Measurements from ENCODE around the gene IFIT1B.
"Not testable (repeated sequence)": the region's sequence is repeated elsewhere in the genome, so short reads cannot be mapped to it uniquely, and the experiment has no call there.

The IFIT1B gene

GRCh38 chr10:89399956-89400355 is 22.1 kb downstream of the IFIT1B start:
- peaks cover 62% of the 10 kb centered on the region for H3K36me3 Mint-ChIP-seq (ENCODE audit: low read depth)
- no peak overlapping the region for H3K4me3 Mint-ChIP-seq
- H3K9me3 Mint-ChIP-seq, result peaks cover 35% of the 10 kb centered on the region
- no peaks in the 10 kb centered on the region for H3K4me1 Mint-ChIP-seq
- no peak for DNase-seq
- peak overlapping the region; percentile 16 for H3K27ac Mint-ChIP-seq
- no peaks in the 10 kb centered on the region for H3K27me3 Mint-ChIP-seq (ENCODE audit: low read depth, poor library complexity)
- TF ChIP-seq, protein P1, sequence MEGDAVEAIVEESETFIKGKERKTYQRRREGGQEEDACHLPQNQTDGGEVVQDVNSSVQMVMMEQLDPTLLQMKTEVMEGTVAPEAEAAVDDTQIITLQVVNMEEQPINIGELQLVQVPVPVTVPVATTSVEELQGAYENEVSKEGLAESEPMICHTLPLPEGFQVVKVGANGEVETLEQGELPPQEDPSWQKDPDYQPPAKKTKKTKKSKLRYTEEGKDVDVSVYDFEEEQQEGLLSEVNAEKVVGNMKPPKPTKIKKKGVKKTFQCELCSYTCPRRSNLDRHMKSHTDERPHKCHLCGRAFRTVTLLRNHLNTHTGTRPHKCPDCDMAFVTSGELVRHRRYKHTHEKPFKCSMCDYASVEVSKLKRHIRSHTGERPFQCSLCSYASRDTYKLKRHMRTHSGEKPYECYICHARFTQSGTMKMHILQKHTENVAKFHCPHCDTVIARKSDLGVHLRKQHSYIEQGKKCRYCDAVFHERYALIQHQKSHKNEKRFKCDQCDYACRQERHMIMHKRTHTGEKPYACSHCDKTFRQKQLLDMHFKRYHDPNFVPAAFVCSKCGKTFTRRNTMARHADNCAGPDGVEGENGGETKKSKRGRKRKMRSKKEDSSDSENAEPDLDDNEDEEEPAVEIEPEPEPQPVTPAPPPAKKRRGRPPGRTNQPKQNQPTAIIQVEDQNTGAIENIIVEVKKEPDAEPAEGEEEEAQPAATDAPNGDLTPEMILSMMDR (IDR thresholded peaks at IDR 0.05), result no peak

DNA sequence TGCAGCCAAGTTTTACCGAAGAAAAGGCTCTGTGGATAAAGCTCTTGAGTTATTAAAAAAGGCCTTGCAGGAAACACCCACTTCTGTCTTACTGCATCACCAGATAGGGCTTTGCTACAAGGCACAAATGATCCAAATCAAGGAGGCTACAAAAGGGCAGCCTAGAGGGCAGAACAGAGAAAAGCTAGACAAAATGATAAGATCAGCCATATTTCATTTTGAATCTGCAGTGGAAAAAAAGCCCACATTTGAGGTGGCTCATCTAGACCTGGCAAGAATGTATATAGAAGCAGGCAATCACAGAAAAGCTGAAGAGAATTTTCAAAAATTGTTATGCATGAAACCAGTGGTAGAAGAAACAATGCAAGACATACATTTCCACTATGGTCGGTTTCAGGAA is 25.2 kb downstream of the IFIT1B start:
- H3K9me3 Mint-ChIP-seq, result peaks cover 25% of the 10 kb centered on the region
- TF ChIP-seq, protein P1 (IDR thresholded peaks at IDR 0.05), result no peak
- no peaks in the 10 kb centered on the region for H3K4me1 Mint-ChIP-seq
- H3K4me3 Mint-ChIP-seq, result no peak overlapping the region
- no peak for DNase-seq
- no peaks in the 10 kb centered on the region for H3K27me3 Mint-ChIP-seq (ENCODE audit: low read depth, poor library complexity)
- no peak overlapping the region for H3K27ac Mint-ChIP-seq
- peaks cover 84% of the 10 kb centered on the region for H3K36me3 Mint-ChIP-seq (ENCODE audit: low read depth)

DNA sequence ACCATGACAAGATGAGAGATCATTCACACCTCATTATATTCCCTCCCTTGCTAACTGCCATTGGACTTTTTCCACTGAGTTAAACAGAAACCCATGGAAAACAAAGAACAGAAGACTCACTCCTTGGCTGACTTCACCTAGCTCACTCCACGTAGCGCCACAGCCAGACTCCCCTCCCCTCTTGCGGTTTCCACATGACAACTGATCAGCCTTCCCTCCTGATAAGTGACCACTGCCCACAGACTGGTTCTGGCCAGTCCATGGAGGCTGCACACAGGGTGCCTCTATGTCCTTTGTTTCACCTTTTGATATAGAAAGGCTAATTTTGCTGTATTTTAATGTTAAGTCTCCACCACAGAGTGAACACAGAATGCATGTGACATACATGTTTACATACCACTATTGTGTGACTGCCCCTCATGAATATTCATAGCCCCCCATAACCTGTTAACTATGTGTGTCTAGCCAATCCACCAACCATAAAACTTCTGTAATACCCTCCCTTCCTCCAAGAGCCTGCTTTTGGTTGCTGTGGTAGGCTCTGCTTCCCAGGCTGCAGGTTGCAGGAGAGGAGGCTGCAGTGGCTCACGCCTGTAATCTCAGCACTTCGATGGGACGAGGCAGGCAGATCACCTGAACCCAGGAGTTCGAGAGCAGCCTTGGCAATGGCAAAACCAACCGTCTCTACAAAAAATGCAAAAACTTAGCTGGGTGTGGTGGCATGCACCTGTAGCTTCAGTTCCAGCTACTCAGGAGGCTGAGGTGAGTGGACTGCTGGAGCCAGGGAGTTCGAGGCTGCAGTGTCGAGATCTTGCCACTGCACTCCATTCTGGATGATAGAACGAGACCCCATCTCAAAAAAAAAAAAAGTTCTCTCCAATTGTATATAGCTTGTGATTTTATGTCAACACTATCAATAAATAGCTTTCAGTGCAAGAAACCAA is 26.5 kb downstream of the IFIT1B start:
- Mint-ChIP-seq H3K36me3 (ENCODE audit: low read depth) (peaks cover 85% of the 10 kb centered on the region), H3K27ac (peak overlapping the region; percentile 26), H3K27me3 (ENCODE audit: low read depth, poor library complexity) (no peaks in the 10 kb centered on the region), H3K4me3 (no peak overlapping the region), H3K9me3 (peaks cover 12% of the 10 kb centered on the region), H3K4me1 (no peaks in the 10 kb centered on the region)
- no peak for DNase-seq
- TF ChIP-seq, protein P1 (IDR thresholded peaks at IDR 0.05), result no peak

DNA sequence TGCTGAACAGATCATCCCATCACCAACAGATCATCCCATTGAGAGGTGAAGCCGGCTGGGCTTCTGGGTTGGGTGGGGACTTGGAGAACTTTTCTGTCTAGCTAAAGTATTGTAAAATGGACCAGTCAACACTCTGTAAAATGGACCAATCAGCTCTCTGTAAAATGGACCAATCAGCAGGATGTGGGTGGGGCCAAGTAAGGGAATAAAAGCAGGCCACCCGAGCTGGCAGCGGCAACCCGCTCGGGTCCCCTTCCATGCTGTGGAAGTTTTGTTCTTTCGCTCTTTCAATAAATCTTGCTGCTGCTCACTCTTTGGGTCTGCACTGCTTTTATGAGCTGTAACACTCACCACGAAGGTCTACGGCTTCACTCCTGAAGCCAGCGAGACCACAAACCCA is 28.3 kb downstream of the IFIT1B start:
- not testable (repeated sequence) for DNase-seq; H3K4me3 Mint-ChIP-seq; H3K4me1 Mint-ChIP-seq; H3K27me3 Mint-ChIP-seq (ENCODE audit: low read depth, poor library complexity)
- peaks cover 82% of the 10 kb centered on the region for H3K36me3 Mint-ChIP-seq (ENCODE audit: low read depth)
- H3K9me3 Mint-ChIP-seq, result peaks cover 11% of the 10 kb centered on the region
- H3K27ac Mint-ChIP-seq, result peak overlapping the region; percentile 55

DNA sequence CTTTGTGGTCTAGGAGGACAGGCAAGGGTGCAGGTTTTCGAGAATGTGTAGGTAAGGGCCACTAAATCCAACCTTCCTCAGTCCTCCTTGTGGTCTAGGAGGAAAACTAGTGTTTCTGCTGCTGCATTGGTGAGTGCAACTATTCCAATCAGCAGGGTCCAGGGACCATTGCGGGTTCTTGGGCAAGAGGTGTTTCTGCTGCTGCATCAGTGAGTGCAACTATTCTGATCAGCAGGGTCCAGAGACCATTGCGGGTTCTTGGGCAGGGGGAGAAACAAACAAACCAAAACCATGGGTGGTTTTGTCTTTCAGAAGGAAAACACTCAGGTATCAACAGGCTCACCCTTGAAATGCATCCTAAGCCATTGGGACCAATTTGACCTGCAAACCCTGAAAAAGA is 29.9 kb downstream of the IFIT1B start:
- not testable (repeated sequence) for H3K27me3 Mint-ChIP-seq (ENCODE audit: low read depth, poor library complexity)

GRCh38 chr10:89409282-89409681 is 31.4 kb downstream of the IFIT1B start:
- not testable (repeated sequence) for H3K4me3 Mint-ChIP-seq; H3K27me3 Mint-ChIP-seq (ENCODE audit: low read depth, poor library complexity); DNase-seq; H3K27ac Mint-ChIP-seq; H3K4me1 Mint-ChIP-seq
- Mint-ChIP-seq H3K36me3 (ENCODE audit: low read depth) (peaks cover 71% of the 10 kb centered on the region), H3K9me3 (peaks cover 18% of the 10 kb centered on the region)

More for the DNA sequence above, 29.9 kb downstream of the IFIT1B start:
- H3K4me3 Mint-ChIP-seq, H3K27ac Mint-ChIP-seq, DNase-seq, H3K4me1 Mint-ChIP-seq: not testable (repeated sequence)
- peaks cover 21% of the 10 kb centered on the region for H3K9me3 Mint-ChIP-seq
- peaks cover 84% of the 10 kb centered on the region for H3K36me3 Mint-ChIP-seq (ENCODE audit: low read depth)

GRCh38 chr10:89410551-89410950 is 32.7 kb downstream of the IFIT1B start:
- H3K27ac Mint-ChIP-seq; DNase-seq; H3K27me3 Mint-ChIP-seq (ENCODE audit: low read depth, poor library complexity); H3K4me3 Mint-ChIP-seq; H3K4me1 Mint-ChIP-seq: not testable (repeated sequence)
- Mint-ChIP-seq H3K9me3 (peaks cover 16% of the 10 kb centered on the region), H3K36me3 (ENCODE audit: low read depth) (peaks cover 58% of the 10 kb centered on the region)

DNA sequence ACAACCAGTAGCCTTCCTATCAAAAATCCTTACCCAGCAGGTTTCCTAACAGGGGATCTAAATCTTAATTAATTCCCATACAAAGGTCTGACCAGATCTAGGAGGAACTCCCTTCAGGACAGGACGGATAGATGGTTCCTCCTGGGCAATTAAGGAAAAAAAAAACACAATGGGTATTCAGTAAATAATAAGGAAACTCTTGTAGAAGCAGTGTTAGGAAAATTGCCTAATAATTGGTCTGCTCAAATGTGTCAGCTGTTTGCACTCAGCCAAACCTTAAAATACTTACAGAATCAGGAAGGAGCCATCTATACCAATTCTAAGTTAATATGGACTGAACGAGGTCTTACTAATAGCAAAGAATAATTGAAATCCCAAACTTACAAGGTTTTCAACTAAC is 33.3 kb downstream of the IFIT1B start:
- peaks cover 53% of the 10 kb centered on the region for H3K36me3 Mint-ChIP-seq (ENCODE audit: low read depth)
- H3K9me3 Mint-ChIP-seq, result peaks cover 16% of the 10 kb centered on the region
- H3K4me3 Mint-ChIP-seq; H3K27ac Mint-ChIP-seq; H3K27me3 Mint-ChIP-seq (ENCODE audit: low read depth, poor library complexity); DNase-seq: not testable (repeated sequence)
- peaks cover 11% of the 10 kb centered on the region for H3K4me1 Mint-ChIP-seq

DNA sequence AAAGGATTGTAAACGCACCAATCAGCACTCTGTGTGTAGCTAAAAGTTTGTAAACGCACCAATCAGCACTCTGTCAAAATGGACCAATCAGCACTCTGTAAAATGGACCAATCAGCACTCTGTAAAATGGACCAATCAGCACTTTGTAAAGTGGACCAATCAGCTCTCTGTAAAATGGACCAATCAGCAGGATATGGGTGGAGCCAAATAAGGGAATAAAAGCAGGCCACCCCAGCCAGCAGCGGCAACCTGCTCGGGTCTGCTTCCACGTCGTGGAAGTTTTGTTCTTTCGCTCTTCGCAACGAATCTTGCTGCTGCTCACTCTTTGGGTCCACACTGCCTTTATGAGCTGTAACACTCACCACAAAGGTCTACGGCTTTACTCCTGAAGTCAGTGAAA is 34.4 kb downstream of the IFIT1B start:
- not testable (repeated sequence) for DNase-seq, H3K27ac Mint-ChIP-seq, H3K4me3 Mint-ChIP-seq
- peaks cover 45% of the 10 kb centered on the region for H3K36me3 Mint-ChIP-seq (ENCODE audit: low read depth)
- peaks cover 11% of the 10 kb centered on the region for H3K4me1 Mint-ChIP-seq
- H3K9me3 Mint-ChIP-seq, result peaks cover 14% of the 10 kb centered on the region
- H3K27me3 Mint-ChIP-seq (ENCODE audit: low read depth, poor library complexity), result peaks cover 12% of the 10 kb centered on the region

All from nephron progenitor cell (in vitro differentiated cells).